WTC11 (cell line): ENCODE results near the gene FSD1.

ENCODE experiments used
- CREB1 ChIP-seq: sonication (generic); formaldehyde crosslinking; IDR thresholded peaks from 2 replicates; pipeline ENCODE4 v1.8.0; 2023; ENCODE audit warnings: mild to moderate bottlenecking, missing genetic modification reagents
- CREM ChIP-seq: sonication (generic); formaldehyde crosslinking; IDR thresholded peaks from 2 replicates; pipeline ENCODE4 v1.8.1; 2022; ENCODE audit warnings: mild to moderate bottlenecking, missing genetic modification reagents, moderate library complexity
- CTCF ChIP-seq: fragments of 200-600 bp; IDR thresholded peaks from 2 replicates; pipeline ENCODE4 v1.8.0; 2022; ENCODE audit warnings: antibody characterized with exemption
- ESRRA ChIP-seq: sonication (generic); formaldehyde crosslinking; IDR thresholded peaks from 2 replicates; pipeline ENCODE4 v1.8.1; 2022; ENCODE audit warnings: mild to moderate bottlenecking, missing genetic modification reagents, borderline replicate concordance
- IRF1 ChIP-seq: sonication (generic); formaldehyde crosslinking; IDR thresholded peaks from 2 replicates; pipeline ENCODE4 v1.8.0; 2023; ENCODE audit warnings: missing genetic modification reagents
- NFYB ChIP-seq: sonication (generic); formaldehyde crosslinking; conservative IDR thresholded peaks from 2 replicates; pipeline ENCODE4 v1.8.0; 2022; ENCODE audit warnings: low read depth, missing genetic modification reagents
- SP1 ChIP-seq: sonication (generic); formaldehyde crosslinking; conservative IDR thresholded peaks from 2 replicates; pipeline ENCODE4 v1.8.1; 2022; ENCODE audit warnings: missing genetic modification reagents
- TEAD4 ChIP-seq: sonication (generic); formaldehyde crosslinking; IDR thresholded peaks from 2 replicates; pipeline ENCODE4 v1.8.0; 2022; ENCODE audit warnings: mild to moderate bottlenecking, missing genetic modification reagents
- ZNF138 ChIP-seq: sonication (generic); formaldehyde crosslinking; conservative IDR thresholded peaks from 2 replicates; pipeline ENCODE4 v1.8.1; 2022; ENCODE audit warnings: mild to moderate bottlenecking, moderate library complexity, missing genetic modification reagents
- TF ChIP-seq, protein P1 (sequence below): sonication (generic); formaldehyde crosslinking; IDR thresholded peaks from 2 replicates; pipeline ENCODE4 v1.8.1; 2022; ENCODE audit warnings: low read depth, mild to moderate bottlenecking, moderate library complexity, missing genetic modification reagents, borderline replicate concordance

- TF ChIP-seq SP1 (CRISPR knock-in tag) (no peak), TEAD4 (CRISPR knock-in tag) (no peak), CTCF (no peak), NFYB (CRISPR knock-in tag) (no peak), ZNF138 (CRISPR knock-in tag) (no peak), ESRRA (no peak), CREM (CRISPR knock-in tag) (no peak), CREB1 (CRISPR knock-in tag) (no peak), IRF1 (no peak)
- TF ChIP-seq, protein P1, sequence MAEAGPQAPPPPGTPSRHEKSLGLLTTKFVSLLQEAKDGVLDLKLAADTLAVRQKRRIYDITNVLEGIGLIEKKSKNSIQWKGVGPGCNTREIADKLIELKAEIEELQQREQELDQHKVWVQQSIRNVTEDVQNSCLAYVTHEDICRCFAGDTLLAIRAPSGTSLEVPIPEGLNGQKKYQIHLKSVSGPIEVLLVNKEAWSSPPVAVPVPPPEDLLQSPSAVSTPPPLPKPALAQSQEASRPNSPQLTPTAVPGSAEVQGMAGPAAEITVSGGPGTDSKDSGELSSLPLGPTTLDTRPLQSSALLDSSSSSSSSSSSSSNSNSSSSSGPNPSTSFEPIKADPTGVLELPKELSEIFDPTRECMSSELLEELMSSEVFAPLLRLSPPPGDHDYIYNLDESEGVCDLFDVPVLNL (CRISPR knock-in tag), result no peak
Measured at GRCh38 chr19:4284974-4285373, 19.4 kb upstream of the FSD1 start.
